OCI-LY7 (cell line): Measurements from ENCODE around the gene ZC3H18.

Experiments
- EZH2phosphoT487 ChIP-seq: fragments of 200-600 bp; sonication (generic); IDR thresholded peaks from 2 replicates; pipeline ENCODE4 v1.6.1; 2018; ENCODE audit warnings: low read depth, borderline replicate concordance, mild to moderate bottlenecking, mixed run types, antibody characterized with exemption, low read length, moderate library complexity, mixed read lengths
- TF ChIP-seq, protein P1 (sequence below): fragments of 200-600 bp; sonication (generic); conservative IDR thresholded peaks from 2 replicates; pipeline ENCODE4 v1.5.1; 2014; ENCODE audit warnings: mild to moderate bottlenecking, antibody characterized with exemption, low read length, moderate library complexity, mixed read lengths

DNA sequence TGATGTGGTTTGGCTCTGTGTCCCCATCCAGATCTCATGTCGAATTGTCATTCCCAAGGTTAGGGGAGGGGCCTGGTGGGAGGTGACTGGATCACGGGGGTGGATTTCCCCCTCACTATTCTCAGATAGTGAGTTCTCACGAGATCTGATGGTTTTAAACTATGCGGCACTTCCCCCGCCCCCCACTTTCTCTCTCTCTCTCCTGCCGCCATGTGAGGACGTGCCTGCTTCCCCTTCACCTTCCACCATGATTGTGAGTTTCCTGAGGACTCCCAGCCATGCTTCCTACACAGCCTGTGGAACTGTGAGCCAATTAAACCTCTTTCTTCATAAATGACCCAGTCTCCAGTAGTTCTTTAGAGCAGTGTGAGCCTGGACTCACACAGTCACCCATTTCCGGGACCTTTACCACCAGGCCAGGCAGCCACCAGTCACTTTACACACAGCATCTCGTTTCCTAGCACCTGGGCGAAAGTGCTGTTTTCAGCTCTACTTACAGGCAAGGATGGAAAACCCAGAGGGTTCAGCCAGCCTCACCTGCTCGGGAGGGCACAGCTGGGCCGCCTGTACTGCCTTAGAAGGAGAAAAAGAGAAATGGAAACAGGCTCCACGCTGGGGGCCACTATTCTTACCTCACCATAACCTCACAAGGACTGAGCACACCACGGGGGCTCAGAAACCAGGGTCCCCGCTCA is 13.8 kb upstream of the ZC3H18 start:
- TF ChIP-seq, protein P1, sequence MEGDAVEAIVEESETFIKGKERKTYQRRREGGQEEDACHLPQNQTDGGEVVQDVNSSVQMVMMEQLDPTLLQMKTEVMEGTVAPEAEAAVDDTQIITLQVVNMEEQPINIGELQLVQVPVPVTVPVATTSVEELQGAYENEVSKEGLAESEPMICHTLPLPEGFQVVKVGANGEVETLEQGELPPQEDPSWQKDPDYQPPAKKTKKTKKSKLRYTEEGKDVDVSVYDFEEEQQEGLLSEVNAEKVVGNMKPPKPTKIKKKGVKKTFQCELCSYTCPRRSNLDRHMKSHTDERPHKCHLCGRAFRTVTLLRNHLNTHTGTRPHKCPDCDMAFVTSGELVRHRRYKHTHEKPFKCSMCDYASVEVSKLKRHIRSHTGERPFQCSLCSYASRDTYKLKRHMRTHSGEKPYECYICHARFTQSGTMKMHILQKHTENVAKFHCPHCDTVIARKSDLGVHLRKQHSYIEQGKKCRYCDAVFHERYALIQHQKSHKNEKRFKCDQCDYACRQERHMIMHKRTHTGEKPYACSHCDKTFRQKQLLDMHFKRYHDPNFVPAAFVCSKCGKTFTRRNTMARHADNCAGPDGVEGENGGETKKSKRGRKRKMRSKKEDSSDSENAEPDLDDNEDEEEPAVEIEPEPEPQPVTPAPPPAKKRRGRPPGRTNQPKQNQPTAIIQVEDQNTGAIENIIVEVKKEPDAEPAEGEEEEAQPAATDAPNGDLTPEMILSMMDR = no peak
- no peak for TF ChIP-seq EZH2phosphoT487
